GM12878 (cell line): Measurements from ENCODE around the gene ELOF1.
A peak's percentile ranks its signal among the peaks of the same experiment; 100 is the strongest.

ENCODE experiments used
- BACH1 ChIP-seq: fragments of 450-650 bp; IDR thresholded peaks from 2 replicates; pipeline ENCODE4 v1.6.1; 2017; ENCODE audit warnings: mild to moderate bottlenecking, borderline replicate concordance
- BRCA1 ChIP-seq: IDR thresholded peaks from 2 replicates; pipeline ENCODE4 v1.6.1; 2011; ENCODE audit warnings: low read depth, low read length, improper control_type of control experiment
- NBN ChIP-seq: fragments of 450-650 bp; IDR thresholded peaks from 2 replicates; pipeline ENCODE4 v1.6.1; 2016
- POLR2A ChIP-seq: IDR thresholded peaks from 2 replicates; pipeline ENCODE4 v1.6.1; 2011; ENCODE audit warnings: low read depth, mild to moderate bottlenecking, low read length

GRCh38 chr19:11558881-11559828 lies at the start of gene ELOF1:
- TF ChIP-seq BRCA1 (no peak), POLR2A (peak; percentile 89), BACH1 (no peak; the same call in 1 of the 2 replicates), NBN (no peak)
